Esophagus mucosa (tissue), 1 donor: ENCODE results near the gene CDR2. TPM values are rescaled to one million over a fixed set of nuclear protein-coding genes. Genes with fewer than 3 reads are reported as not detected.

Experiments
- ATAC-seq: fragments of 200-7000 bp; cut with Tn5 transposase; one replicate; pipeline ENCODE4 v1.9.1; 2020
- total RNA-seq: library from RNA; stranded (reverse); gene quantifications from one replicate; pipeline ENCODE4 v1.2.4, GENCODE V29; 2023
- donor health status: DM: yes; HTN: yes; CAD: no.

CDR2 gene
- total RNA-seq, 1 donor from 2014 or later, result 3.6 TPM

DNA sequence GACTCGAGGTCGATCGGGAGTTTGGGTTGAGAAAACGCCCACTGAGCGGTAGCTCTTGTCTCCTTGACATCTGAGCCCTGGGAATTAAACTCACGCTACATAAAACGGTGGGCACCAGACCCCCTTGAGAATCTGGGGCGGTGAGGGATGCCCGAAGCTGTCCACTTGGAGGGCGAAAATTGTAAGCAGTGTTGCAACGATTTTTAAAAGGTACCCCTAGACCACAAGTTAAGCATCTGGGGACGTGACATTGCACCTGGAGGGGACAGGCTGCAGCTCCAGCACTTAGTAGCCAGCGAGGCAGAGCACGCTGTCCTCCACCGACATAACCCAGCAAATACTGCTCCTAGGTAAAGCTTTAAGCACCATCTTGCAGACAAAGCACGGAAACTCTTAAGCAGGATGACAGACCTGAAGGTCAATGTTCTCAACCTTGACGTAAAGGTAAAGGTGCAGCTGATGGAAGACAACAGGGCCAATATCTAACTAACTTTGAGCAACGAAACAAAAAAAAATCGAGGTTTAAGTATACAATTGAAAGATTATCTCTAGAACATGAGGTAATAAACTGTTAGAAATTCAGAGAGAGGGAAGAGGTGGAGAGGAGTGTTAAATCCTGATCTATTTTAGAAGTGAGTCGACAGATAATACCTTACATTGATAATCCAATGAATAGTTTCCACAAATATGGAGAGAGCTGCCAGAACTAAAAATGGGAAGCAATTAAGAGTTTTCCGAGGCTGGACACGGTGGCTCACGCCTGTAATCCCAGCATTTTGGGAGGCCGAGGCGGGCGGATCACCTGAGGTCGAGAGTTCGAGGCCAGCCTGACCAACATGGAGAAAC lies 921 bp upstream of the CDR2 start:
- ATAC-seq, result peak; percentile 4

DNA sequence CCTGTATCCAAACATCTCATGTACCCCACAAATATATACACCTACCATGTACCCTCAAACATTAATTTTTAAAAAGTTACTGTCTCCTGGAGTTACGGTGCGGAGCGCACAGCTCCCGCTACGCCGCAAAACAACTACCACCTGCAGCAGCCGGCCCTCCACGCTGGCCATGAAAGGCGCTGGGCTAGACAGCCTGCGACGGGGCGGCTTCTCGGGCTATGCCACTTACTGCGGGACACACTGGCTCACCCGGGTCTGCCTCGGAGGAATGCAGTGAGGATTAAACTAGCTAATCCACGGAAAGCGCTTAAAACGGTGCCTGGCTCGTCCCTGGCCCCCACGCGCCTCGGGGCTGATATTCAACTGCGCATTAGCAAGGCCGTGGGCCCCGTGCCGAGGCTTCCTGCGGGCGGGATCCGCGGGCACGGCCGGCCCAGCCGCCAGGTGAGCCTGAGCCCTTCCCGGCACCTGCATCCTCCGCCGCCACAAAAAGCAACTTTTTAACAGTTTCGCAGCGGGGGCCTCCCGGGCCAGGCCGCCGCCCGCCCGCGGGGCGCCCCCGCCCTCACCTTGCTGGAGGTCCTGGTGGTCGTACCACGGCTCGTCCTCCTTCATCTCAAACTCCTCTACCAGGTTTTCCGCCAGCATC lies 633 bp downstream of the CDR2 start:
- peak; percentile 39 for ATAC-seq

DNA sequence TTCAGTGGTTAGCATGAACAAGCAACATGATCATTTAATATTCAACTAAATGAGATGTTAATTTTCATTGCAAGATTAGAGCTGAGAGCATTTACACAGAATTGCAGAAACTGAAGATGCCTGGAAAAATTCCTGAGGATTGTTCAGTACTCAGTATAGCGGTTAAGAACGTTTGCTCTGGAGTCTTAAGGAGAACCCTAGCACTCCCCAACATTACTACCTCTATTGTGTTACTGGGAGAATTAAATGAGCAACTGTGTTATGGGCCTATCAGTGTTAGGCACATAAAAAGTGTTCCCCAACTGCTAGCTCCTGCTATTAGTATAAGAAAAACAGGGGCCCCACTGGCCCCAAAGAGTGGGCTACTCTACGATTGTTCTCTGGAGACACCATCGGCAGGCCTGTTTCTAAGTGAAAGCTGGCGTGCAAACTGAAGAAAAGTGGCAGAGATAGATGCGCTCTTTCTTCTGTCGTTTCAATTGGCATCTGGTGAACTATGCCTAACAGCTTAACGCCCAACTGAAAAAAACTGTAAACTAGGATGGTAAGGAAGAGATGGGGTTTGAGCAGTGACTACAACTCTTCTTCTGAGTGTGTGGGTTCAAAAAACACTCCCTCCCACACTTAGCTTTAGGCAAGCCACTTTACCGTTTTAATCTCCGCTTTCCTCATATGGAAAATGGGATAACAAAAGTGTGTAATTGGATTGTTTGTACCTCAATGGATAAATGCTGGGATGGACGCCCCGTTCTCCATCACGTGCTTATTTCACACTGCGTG lies 1.3 kb downstream of the CDR2 start:
- ATAC-seq, result no peak

DNA sequence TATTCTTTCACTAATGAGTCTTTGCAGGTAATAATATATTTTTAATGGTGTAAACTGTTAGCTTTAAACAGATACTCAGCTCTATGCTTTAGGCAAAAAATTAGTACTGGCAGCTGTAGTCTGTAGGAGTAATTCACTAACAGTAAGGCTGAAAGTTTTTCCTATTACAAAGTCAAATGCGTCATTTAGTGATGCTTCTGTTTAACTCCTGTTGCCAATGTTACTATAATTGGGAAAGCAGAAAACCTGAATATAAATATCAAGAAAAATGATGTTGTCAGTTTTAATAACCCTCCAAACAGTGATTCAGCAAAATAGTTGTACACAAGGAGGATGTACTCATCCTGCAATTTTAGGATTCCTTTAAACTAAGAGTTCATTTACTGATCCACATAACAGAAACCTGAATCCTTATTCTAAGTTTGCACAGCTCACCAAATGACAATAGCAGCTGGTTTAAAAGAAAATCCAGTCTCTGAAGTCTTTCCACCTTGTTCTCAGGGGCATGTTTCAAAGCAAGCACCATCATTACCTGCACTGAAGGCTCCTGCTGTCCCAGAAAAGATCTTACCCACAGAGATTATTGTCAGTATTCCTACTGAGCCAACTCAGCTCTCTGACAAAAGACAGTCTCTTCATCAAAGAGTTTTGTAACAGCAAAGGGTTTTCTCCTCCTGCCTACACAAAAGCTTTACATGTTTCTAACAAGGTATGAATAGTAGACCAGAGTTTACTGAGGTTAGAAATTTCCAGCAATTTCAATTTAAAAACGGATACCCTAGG lies 4.2 kb downstream of the CDR2 start:
- no peak for ATAC-seq

DNA sequence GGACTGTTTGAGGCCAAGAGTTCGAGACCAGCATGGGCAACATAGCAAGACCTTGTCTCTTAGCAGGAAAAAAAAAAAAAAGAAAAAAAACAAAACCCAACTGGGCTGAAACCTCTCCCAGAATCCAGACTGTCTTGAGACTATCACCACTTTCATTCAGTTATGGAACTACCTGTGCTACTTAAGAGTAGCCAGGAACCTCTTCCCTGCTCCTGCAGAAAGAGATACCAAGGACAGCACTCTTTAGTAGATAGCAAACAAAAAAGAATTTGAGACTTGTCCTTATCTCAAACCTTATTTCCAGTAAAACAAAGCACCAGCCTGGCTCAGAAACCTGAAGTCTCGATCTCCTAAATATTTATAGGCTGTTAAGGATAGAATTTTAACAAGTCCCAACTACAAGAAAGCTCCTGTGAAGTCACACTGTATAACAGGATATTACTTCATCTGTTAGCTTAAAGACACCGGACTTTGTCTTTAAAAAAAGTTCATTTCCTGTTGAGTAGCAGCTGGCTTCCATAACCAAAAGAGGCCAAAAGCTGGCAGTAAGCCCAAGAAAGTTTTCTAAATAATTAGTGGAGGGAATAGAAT lies 5.1 kb downstream of the CDR2 start:
- ATAC-seq, result no peak

DNA sequence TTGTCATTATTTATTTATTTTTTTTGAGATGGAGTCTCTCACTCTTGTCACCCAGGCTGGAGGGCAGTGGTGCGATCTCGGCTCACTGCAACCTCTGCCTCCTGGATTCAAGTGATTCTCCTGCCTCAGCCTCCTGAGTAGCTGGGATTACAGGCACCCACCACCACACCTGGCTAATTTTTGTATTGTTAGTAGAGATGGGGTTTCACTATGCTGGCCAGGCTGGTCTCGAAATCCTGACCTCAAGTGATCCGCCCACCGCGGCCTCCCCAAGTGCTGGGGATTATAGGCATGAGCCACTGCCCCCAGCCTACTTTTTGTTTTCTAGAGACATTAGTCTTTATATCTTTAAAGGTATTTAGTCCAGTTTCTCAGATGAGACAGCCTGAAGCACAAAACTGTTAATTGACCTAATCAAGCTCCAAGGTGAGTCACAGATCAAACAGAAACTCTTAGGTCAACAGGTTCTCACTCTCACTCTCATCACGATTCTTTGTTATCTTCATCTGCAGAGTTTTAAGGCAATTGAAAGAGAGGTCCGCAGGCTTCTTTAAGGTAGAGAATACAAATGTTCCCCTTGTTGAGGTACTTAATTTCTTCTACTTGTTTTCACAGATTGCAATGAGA lies 6.1 kb downstream of the CDR2 start:
- ATAC-seq, result peak; percentile 55

DNA sequence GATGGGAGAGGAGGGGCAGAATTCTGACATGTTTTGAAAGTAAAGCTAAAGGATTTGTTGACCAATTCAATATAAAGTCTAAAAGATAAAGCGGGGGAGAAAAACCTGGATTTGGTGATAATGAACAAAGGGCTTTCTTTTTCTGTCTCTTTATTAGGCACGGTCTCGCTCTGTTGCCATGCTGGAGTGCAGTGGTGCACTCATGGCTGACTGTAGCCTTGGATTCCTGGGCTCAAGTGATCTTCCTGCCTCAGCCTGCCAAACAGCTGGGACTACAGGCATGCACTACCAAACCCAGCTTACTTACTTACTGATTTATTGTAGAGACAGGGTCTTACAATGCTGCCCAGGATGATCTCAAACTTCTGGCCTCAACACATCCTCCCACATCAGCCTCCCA lies 7.5 kb downstream of the CDR2 start:
- ATAC-seq, result no peak

DNA sequence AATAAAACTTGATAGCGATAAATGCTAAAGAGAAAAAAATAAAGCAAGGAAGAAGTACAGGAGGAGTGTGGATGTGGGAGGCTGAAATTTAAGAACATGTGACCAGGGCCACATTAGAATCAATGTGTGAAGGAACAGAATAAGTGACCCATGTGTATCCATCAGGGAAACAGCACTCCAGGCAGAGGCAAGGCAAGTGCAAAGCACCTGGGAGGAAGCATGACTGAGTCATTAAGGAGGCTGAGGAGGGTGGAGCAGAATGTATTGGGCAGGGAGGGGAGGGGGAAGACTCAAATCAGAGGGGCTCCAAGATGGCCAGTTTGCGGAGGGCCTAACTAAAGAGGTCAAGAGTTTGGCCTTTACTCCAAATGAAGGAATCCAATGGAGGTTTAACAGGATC lies 8.0 kb downstream of the CDR2 start:
- no peak for ATAC-seq

DNA sequence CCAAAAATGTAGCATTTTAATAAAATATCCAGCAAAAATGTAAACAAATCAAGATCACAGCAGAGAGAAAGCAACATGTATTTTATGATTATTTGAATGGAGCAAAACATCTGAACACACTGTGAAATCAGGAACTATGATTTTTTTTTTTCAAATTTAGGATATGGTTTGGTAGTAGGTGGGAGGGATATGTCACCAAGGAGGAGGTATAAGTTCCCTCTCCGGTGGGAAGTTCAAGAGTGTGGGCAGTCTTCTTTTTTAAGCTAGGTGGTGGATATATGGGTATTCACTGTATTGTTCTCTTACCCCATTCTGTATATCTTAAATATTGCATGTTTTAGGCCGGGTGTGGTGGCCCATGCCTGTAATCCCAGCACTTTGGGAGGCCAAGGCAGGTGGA lies 10.2 kb downstream of the CDR2 start:
- ATAC-seq, result no peak

DNA sequence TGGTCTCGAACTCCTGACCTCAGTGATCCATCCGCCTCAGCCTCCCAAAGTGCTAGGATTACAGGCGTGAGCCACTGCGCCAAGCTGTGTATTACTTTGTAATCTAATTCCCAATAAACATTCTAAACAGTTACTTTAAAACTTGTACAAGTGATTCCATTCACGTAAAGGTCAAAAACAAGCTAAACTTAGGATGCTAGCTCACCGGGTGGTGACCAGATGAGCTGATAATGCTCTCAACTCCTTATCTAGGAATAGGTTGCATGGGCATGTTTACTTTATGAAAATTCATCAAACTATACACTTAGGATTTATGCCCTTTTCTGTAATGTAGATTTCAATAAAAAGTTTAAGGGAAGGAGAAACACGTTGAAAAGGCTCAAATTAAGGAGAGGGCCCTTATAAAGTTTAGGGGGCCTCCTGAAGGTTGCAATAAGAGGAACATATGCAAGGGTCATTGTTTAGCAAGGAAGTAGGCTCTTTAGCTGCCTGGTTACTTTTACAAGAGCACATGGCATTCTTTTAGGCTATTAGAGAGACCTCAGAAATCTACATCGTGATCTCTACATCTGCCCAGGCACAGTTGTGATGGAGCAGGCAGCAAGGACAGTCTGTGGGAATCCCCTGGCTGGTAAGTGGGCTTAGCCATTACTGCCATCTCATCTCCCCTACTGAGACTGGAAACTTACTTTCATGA lies 13.3 kb downstream of the CDR2 start:
- ATAC-seq, result no peak

DNA sequence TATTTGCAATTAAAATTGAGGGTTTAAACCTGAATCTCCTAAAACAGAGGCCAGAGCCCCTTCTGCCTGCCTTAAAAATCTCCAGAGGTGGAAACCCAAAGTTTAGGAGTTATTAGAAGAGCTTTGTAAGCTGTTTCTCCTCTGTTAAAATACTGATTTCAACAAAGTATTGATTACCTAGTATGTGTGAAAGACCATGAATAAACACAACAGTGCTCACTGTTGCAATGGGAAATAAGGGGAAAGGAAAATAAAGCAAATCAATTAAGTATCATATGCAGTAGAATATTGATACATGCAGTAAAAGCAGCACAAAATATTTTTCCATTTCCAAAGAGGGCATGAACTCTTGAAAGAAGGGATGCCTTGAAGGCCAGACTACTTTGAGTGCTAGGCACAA lies 14.7 kb downstream of the CDR2 start:
- ATAC-seq, result no peak

DNA sequence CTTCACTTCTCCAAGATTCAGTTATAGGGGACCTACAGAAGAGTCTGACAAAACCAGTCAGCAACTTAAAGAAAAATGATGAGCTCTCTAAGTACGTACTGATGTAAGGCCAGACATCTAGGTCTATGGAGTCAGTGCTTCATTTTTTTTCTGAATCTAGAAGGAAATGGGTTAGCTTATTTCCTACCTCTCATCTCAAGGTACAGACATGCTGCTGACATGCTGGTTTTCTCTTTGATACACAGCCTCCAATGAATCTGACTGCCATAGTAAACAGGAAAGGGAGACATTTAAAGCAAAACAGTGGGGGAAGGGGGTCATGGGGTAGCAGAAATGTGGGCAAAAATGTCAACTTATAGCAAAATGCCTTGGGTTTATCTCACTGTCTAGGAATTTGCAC lies 16.4 kb downstream of the CDR2 start:
- ATAC-seq, result no peak

DNA sequence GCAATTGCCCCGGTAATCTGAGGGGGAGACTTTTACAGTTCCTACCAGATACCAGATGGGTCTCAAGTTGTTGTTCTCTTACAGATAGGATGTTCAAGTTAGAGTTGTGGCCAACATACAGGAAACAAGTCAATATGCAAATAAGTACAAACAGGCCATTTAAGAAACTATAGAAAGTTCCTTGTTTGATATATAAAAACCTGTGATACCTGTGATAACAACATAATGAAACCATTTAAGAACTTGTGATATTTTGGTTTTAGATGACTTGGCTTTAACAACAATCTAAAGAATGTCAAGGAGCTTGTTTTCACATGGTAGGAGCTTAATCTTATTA lies 16.8 kb downstream of the CDR2 start:
- ATAC-seq, result peak; percentile 33

DNA sequence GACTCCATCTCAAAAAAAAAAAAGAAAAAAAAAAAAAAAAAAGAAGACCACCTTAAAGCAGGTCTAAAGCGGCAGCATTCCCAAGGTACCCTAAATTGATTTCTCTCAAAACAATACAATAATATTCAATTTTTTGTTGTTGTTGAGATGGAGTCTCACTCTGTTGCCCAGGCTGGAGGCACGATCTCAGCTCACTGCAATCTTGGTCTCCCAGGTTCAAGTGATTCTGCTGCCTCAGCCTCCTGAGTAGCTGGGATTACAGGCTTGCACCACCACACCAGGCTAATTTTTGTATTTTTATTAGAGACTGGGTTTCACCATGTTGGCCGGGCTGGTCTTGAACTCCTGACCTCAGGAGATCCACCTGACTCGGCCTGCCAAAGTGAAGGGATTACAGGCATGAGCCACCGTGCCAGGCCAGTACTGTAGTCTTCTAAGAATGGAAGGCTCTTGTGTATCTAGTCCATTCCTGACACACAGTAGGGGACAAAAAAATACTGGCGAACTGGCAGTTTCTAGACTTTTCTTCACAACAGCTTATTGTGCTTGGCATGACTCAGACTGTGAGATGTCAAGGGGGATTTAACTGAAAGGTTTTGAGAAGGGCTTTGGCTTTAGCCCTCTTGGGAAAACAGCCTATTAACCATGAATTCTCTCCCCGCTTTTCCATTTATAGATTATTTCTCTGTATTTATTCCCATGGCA lies 17.3 kb downstream of the CDR2 start:
- ATAC-seq, result no peak

DNA sequence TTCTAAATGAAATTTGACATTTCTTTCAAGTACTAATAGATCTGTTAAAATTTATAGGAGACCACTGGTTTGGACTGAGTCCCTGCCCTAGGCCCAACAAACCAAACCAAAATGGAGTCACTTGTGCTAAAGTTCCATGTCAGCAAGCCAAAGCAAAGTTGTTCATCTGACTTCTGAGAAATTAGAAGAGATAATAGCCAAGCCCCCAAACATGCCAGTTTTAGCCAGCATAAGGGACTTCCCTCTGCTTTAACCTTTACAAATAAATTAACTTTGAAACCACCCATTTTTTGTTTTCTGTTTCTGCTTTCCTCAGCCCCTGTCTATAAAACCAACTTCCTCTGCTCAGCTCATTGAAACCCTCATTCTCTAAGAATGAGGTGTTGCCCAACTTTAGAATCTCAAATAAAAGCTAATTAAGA lies 18.9 kb downstream of the CDR2 start:
- ATAC-seq, result no peak

DNA sequence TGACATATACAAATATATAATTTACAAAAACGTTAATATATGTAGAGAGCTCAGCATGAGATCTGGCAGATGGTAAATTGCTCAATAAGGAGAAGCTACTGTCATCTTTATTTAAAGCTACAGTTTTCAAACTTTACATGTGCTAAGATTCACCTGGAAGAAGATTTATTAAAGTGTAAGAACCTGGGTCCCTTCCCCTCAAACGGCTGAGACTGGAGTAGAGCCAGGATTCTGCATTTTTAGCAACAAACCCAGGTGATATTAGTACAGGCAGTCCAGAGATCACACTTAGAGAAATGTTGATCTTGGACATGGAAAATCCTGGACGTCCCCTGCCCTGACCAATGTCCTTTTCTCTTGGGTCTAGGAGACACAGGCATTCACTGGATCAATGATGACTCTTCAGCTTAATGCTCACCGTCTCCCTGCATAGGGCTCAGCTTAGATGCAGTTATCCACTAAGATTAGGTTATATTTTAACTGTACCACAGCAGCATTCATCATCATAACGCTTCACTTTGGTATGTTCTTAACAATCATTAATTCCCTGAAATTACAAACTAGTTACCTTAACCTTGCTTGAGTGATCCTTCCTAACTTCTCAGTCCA lies 20.4 kb downstream of the CDR2 start:
- no peak for ATAC-seq

DNA sequence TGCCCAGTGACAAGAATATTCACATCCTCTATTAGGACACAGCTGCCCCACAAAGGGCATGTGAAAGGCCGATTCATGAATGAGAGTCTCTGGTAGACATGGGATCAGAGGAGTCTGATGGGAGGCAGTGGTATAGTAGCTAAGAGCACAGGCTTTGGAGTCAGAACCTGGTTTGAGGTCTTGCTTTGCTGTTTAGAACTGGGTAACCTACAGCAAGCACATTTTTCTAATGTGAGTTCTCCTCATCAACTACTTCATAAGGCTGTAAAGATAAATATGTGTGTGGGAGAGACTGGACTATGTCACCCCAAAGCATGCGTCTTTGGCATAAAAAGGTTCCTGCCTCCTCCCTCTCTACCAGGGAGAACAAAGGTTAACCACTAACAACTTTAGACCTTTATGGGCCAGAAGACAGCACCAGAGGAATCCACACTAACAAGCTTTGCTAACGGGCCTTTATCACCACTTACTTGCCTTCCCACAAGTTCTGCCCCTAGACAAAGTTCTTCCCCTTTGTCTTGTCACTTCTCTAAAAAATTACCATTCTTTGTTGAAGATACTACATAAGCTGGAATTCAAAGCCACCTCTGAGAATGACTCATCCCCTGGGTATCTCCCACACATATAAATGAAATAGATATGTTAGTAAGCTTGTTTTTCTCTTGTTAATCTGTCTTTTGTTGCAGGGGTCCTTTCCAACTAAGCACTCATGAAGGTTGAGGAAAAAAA lies 21.1 kb downstream of the CDR2 start:
- peak; percentile 11 for ATAC-seq

DNA sequence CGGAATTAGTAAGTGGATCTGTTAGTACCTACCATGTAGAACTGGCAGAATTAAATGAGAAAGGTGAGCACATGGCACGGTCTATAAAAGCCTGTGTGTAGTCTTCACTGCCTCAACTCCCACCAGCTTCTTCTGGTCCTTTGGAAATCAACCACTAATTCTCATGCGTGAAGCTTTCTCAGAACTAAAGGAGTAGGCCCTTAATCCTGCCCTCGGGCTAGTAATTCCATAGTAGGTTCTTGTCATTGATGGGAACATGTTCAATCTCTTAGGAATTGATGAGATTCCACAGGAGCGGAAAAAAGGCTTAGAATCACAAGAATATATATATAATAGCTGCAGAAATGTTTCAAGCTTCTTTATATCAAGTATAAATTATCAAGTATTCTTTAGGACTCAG lies 21.7 kb downstream of the CDR2 start:
- no peak for ATAC-seq

DNA sequence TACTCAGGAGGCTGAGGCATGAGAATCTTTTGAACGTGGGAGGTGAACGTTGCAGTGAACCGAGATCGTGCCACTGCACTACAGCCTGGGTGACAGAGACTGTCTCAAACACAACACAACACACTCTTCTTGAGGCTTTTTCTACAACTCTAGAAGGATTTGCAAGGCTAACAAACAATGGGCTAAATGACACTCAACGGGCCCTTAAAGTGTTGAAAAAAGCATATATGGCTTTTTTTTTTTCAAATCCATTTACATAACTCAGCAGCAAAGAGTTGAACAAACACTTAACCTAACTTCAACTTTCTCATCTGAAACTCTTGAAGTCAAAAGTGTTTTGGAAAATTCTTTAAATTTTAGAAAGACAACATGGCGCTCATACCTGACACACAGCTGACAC lies 22.3 kb downstream of the CDR2 start:
- no peak for ATAC-seq
